GM21723 (cell line): ENCODE measurements around the gene PNPLA8.
A peak's percentile ranks its signal among the peaks of the same experiment; 100 is the strongest.
"Not testable (repeated sequence)": the region's sequence is repeated elsewhere in the genome, so short reads cannot be mapped to it uniquely, and the experiment has no call there.

ENCODE experiments used
- ATAC-seq: cut with Tn5 transposase; IDR thresholded peaks from one replicate; pipeline ENCODE4 v1.9.1; 2021; ENCODE audit warnings: mild to moderate bottlenecking, moderate library complexity; ENCODE audit not compliant: unreplicated experiment

Gene PNPLA8

GRCh38 chr7:108525985-108526767, at the start of gene PNPLA8:
TSS of gene PNPLA8 (minus strand) at chr7:108526135. CDS start at chr7:108515491, 10,644 bp downstream.
- peak; percentile 95 for ATAC-seq

GRCh38 chr7:108575156-108575555, 49.2 kb upstream of the PNPLA8 start:
- ATAC-seq = no peak

GRCh38 chr7:108572480-108572879, 46.5 kb upstream of the PNPLA8 start:
- ATAC-seq = no peak

- peak; percentile 39 for ATAC-seq
Measured at GRCh38 chr7:108570146-108570755, 44.3 kb upstream of the PNPLA8 start.

GRCh38 chr7:108569381-108570145, 43.6 kb upstream of the PNPLA8 start, which contains the start of the genes DNAJB9 and THAP5:
TSS of gene DNAJB9 (plus strand) at chr7:108569874. CDS start at chr7:108571727, 1,853 bp downstream.
TSS of gene THAP5 (minus strand) at chr7:108569706. CDS start at chr7:108569569, 137 bp downstream.
- peak; percentile 95 for ATAC-seq

- ATAC-seq = no peak
Measured at GRCh38 chr7:108568801-108569380, 43.0 kb upstream of the PNPLA8 start.

- no peak for ATAC-seq
Measured at GRCh38 chr7:108565987-108566386, 40.1 kb upstream of the PNPLA8 start.

GRCh38 chr7:108561047-108561619, 35.2 kb upstream of the PNPLA8 start:
- no peak for ATAC-seq

- ATAC-seq = no peak
Measured at GRCh38 chr7:108559253-108559652, 33.3 kb upstream of the PNPLA8 start.

GRCh38 chr7:108557617-108558016, 31.7 kb upstream of the PNPLA8 start:
- no peak for ATAC-seq

- no peak for ATAC-seq
Measured at GRCh38 chr7:108557191-108557590, 31.3 kb upstream of the PNPLA8 start.

GRCh38 chr7:108556665-108557064, 30.7 kb upstream of the PNPLA8 start:
- not testable (repeated sequence) for ATAC-seq

- ATAC-seq = not testable (repeated sequence)
Measured at GRCh38 chr7:108548141-108548896, 22.4 kb upstream of the PNPLA8 start.

GRCh38 chr7:108541478-108541877, 15.5 kb upstream of the PNPLA8 start:
- no peak for ATAC-seq

- ATAC-seq = not testable (repeated sequence)
Measured at GRCh38 chr7:108538685-108539084, 12.8 kb upstream of the PNPLA8 start.

GRCh38 chr7:108538236-108538635, 12.3 kb upstream of the PNPLA8 start:
- not testable (repeated sequence) for ATAC-seq

GRCh38 chr7:108537229-108537628, 11.3 kb upstream of the PNPLA8 start:
- ATAC-seq = no peak

- no peak for ATAC-seq
Measured at GRCh38 chr7:108535744-108536143, 9.8 kb upstream of the PNPLA8 start.

- no peak for ATAC-seq
Measured at GRCh38 chr7:108535257-108535656, 9.3 kb upstream of the PNPLA8 start.

GRCh38 chr7:108533712-108534111, 7.8 kb upstream of the PNPLA8 start:
- no peak for ATAC-seq
